PC-9 (cell line): ENCODE results near the gene SBK3. TPM values are rescaled to one million over a fixed set of nuclear protein-coding genes. Genes with fewer than 3 reads are reported as not detected.
A peak's percentile ranks its signal among the peaks of the same experiment; 100 is the strongest.
"Not testable (repeated sequence)": the region's sequence is repeated elsewhere in the genome, so short reads cannot be mapped to it uniquely, and the experiment has no call there.

ENCODE experiments used
- BruUV-seq: library from RNA; stranded (reverse); fragments of 400-500 nt; replicated peaks from 2 replicates; lab custom pipeline; 2021; lab: Mats Ljungman, UMichigan
- CTCF ChIA-PET: fragments of 300-600 bp; sonication (Branson Sonifier 250); formaldehyde crosslinking; loops from one replicate; lab custom pipeline; 2022; ENCODE audit warnings: antibody characterized with exemption; lab: Charles Lee
- POLR2A ChIA-PET: fragments of 300-600 bp; sonication (Branson Sonifier 250); formaldehyde crosslinking; loops from one replicate; lab custom pipeline; 2022; ENCODE audit warnings: antibody characterized with exemption; ENCODE audit not compliant: unreplicated experiment; lab: Charles Lee
- DNase-seq, 2 experiments: peaks; one replicate each; pipeline versions ENCODE4 v3.0.0 to v3.0.0-alpha.2; 2015 to 2022; ENCODE audit warnings: mixed read lengths in 1 of 2
- H2AFZ ChIP-seq: fragments of 200-600 bp; sonication (generic); 2 replicates; pipeline ENCODE4 v1.8.1; 2017; ENCODE audit warnings: antibody characterized with exemption
- H3F3A ChIP-seq: fragments of 200-600 bp; sonication (generic); 2 replicates; pipeline ENCODE4 v1.8.1; 2017; ENCODE audit warnings: antibody characterized with exemption, mild to moderate bottlenecking, low read depth; ENCODE audit not compliant: insufficient read depth
- H3K27ac ChIP-seq: fragments of 200-600 bp; sonication (generic); 2 replicates; pipeline ENCODE4 v1.6.1; 2016; ENCODE audit warnings: mixed run types
- H3K27me3 ChIP-seq: fragments of 200-600 bp; sonication (generic); 2 replicates; pipeline ENCODE4 v1.6.1; 2016; ENCODE audit warnings: low read depth, mixed run types; ENCODE audit not compliant: insufficient read depth
- H3K36me3 ChIP-seq: fragments of 200-600 bp; sonication (generic); 2 replicates; pipeline ENCODE4 v1.6.1; 2016; ENCODE audit warnings: low read depth, mixed run types
- H3K4me1 ChIP-seq: fragments of 200-600 bp; sonication (generic); replicated peaks from 2 replicates; pipeline ENCODE4 v1.6.1; 2016; ENCODE audit warnings: mixed run types; ENCODE audit not compliant: insufficient read depth
- H3K4me2 ChIP-seq: fragments of 200-600 bp; sonication (generic); 2 replicates; pipeline ENCODE4 v1.6.1; 2017; ENCODE audit warnings: mixed run types
- H3K4me3 ChIP-seq: fragments of 200-600 bp; sonication (generic); 2 replicates; pipeline ENCODE4 v1.6.1; 2016; ENCODE audit warnings: mixed run types
- H3K79me2 ChIP-seq: fragments of 200-600 bp; sonication (generic); 2 replicates; pipeline ENCODE4 v1.6.1; 2017; ENCODE audit warnings: low read depth, mixed run types
- H3K9me2 ChIP-seq: fragments of 200-600 bp; sonication (generic); 2 replicates; pipeline ENCODE4 v1.8.1; 2017; ENCODE audit warnings: mild to moderate bottlenecking; ENCODE audit not compliant: insufficient read depth
- H3K9me3 ChIP-seq: fragments of 200-600 bp; sonication (generic); 2 replicates; pipeline ENCODE4 v1.8.1; 2016; ENCODE audit warnings: low read depth; ENCODE audit not compliant: insufficient read depth
- H4K20me1 ChIP-seq: fragments of 200-600 bp; sonication (generic); 2 replicates; pipeline ENCODE4 v1.8.1; 2017; ENCODE audit not compliant: insufficient read depth
- EZH2 ChIP-seq: fragments of 200-600 bp; sonication (generic); IDR thresholded peaks from 2 replicates; pipeline ENCODE4 v1.8.0; 2017; ENCODE audit warnings: antibody characterized with exemption, low read depth
- intact Hi-C: fragments of 100-400 bp; cut with micrococcal nuclease; formaldehyde crosslinking; loops from one replicate; pipeline ENCODE4 v1.10.0; 2022; ENCODE audit not compliant: unreplicated experiment
- total RNA-seq: library from RNA; stranded (reverse); gene quantifications from 2 replicates; pipeline ENCODE4 v1.2.3, GENCODE V29; 2021
- TF ChIP-seq, protein P1 (sequence below): fragments of 200-600 bp; sonication (generic); conservative IDR thresholded peaks from 2 replicates; pipeline ENCODE4 v1.6.1; 2017; ENCODE audit warnings: mixed run types, antibody characterized with exemption, mild to moderate bottlenecking, moderate library complexity

The SBK3 gene
- total RNA-seq, 1 experiment from 2014 or later, result 41.4 TPM

GRCh38 chr19:55497763-55498162 is 47.6 kb downstream of the SBK3 start:
- TF ChIP-seq EZH2, result no peak
- TF ChIP-seq, protein P1, sequence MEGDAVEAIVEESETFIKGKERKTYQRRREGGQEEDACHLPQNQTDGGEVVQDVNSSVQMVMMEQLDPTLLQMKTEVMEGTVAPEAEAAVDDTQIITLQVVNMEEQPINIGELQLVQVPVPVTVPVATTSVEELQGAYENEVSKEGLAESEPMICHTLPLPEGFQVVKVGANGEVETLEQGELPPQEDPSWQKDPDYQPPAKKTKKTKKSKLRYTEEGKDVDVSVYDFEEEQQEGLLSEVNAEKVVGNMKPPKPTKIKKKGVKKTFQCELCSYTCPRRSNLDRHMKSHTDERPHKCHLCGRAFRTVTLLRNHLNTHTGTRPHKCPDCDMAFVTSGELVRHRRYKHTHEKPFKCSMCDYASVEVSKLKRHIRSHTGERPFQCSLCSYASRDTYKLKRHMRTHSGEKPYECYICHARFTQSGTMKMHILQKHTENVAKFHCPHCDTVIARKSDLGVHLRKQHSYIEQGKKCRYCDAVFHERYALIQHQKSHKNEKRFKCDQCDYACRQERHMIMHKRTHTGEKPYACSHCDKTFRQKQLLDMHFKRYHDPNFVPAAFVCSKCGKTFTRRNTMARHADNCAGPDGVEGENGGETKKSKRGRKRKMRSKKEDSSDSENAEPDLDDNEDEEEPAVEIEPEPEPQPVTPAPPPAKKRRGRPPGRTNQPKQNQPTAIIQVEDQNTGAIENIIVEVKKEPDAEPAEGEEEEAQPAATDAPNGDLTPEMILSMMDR, result no peak
- Histone ChIP-seq H4K20me1 (no peaks in the 10 kb centered on the region), H3K36me3 (no peaks in the 10 kb centered on the region), H3K27me3 (peaks cover 12% of the 10 kb centered on the region), H3K79me2 (no peaks in the 10 kb centered on the region), H3F3A (peaks cover 14% of the 10 kb centered on the region), H3K9me3 (no peaks in the 10 kb centered on the region), H3K4me1 (peaks cover 13% of the 10 kb centered on the region), H3K27ac (no peak overlapping the region), H3K4me2 (no peak overlapping the region), H3K4me3 (no peak overlapping the region), H2AFZ (no peak overlapping the region), H3K9me2 (no peaks in the 10 kb centered on the region)
- POLR2A ChIA-PET, result no interaction called here
- no peak for DNase-seq
- CTCF ChIA-PET, result interaction anchor here (0.6 kb wide), 1 partner anchor 75 kb away, joined by 4 read pairs; no protein-coding TSS in a partner anchor
- no TSS peak for BruUV-seq
- intact Hi-C loops, result loop anchor here (5.0 kb wide), 1 partner anchor 35 kb away; the partner anchor contains the start of genes C19orf85 and ISOC2

- Histone ChIP-seq H3K27me3 (peaks cover 12% of the 10 kb centered on the region), H3F3A (peaks cover 14% of the 10 kb centered on the region), H3K4me1 (peaks cover 13% of the 10 kb centered on the region)
- intact Hi-C loops, result loop anchor here (5.0 kb wide), 1 partner anchor 35 kb away; the partner anchor contains the start of genes C19orf85 and ISOC2
- H3K9me3 ChIP-seq, DNase-seq, H4K20me1 ChIP-seq, H3K79me2 ChIP-seq, CTCF ChIA-PET, H3K4me3 ChIP-seq, H3K36me3 ChIP-seq, H3K4me2 ChIP-seq, H2AFZ ChIP-seq, H3K27ac ChIP-seq, BruUV-seq, H3K9me2 ChIP-seq: not testable (repeated sequence)
- POLR2A ChIA-PET, result interaction anchor here (0.6 kb wide), 1 partner anchor 21 kb away, joined by 7 read pairs; the partner anchor contains the start of gene ZNF628
Measured at GRCh38 chr19:55496820-55497219, 48.5 kb downstream of the SBK3 start.

DNA sequence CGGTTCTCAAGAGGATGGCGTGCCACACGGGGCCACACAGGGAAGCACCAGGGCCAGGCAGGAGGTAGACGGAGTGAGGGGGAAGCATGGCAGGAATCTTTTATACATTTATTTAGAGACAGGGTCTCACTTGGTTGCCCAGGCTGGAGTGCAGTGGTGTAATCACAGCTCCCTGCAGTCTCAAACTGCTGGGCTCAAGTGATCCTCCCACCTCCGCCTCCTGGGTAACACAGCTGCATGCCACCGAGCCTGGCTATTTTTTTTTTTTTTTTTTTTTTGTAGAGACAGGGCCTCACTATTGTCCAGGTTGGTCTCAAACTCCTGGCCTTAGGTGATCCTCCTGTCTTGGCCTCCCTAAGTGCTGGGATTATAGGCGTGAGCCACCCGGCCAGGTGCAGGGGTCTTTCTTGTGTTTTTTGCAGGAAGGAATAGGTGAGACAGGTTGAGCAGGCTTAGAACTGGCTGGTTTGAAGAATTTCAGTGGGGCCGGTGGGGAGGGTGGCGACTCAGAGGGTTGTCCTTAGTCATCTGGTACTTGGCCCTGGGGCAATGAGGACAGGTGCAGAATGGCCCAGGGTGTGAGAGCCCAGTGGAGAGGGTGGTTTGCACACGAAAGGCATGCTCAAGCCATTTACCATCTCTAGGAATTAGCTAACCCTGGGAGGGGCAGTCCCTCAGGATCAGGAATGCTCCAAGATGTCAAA is 49.5 kb downstream of the SBK3 start:
- Histone ChIP-seq H3K4me1 (peaks cover 13% of the 10 kb centered on the region), H3K36me3 (no peaks in the 10 kb centered on the region), H3K9me2 (no peaks in the 10 kb centered on the region), H3F3A (peaks cover 14% of the 10 kb centered on the region), H3K27ac (no peak overlapping the region), H3K9me3 (no peaks in the 10 kb centered on the region), H3K4me2 (0 out of 2 replicates have a peak overlapping the region, but pooled peaks have one; percentile 0), H4K20me1 (no peaks in the 10 kb centered on the region), H3K27me3 (peaks cover 15% of the 10 kb centered on the region), H3K4me3 (no peak overlapping the region), H2AFZ (no peak overlapping the region), H3K79me2 (no peaks in the 10 kb centered on the region)
- peak; percentile 83 to 87 for DNase-seq
- intact Hi-C loops, result loop anchor here (5.0 kb wide), 1 partner anchor 33 kb away; the partner anchor contains the start of genes C19orf85 and ISOC2
- TF ChIP-seq, protein P1, result no peak
- no peak for TF ChIP-seq EZH2
- ChIA-PET CTCF (interaction anchor here (0.6 to 0.7 kb wide), 2 partner anchors 29 to 842 kb away, joined by 3 to 5 read pairs; no protein-coding TSS in a partner anchor), POLR2A (interaction anchor here (0.5 to 0.7 kb wide), 4 partner anchors 9 to 901 kb away, joined by 5 to 16 read pairs (median 5); no protein-coding TSS in a partner anchor)
- no TSS peak for BruUV-seq
